22Rv1 (cell line): ENCODE measurements around the gene C14orf180.

Source experiments
- ZFX ChIP-seq: fragments of 450-650 bp; IDR thresholded peaks from 2 replicates; pipeline ENCODE4 v1.6.1; 2017; ENCODE audit warnings: antibody characterized with exemption, borderline replicate concordance
- TF ChIP-seq, protein P1 (sequence below): fragments of 450-650 bp; IDR thresholded peaks from 2 replicates; pipeline ENCODE4 v1.5.1; 2017; ENCODE audit warnings: mild to moderate bottlenecking

DNA sequence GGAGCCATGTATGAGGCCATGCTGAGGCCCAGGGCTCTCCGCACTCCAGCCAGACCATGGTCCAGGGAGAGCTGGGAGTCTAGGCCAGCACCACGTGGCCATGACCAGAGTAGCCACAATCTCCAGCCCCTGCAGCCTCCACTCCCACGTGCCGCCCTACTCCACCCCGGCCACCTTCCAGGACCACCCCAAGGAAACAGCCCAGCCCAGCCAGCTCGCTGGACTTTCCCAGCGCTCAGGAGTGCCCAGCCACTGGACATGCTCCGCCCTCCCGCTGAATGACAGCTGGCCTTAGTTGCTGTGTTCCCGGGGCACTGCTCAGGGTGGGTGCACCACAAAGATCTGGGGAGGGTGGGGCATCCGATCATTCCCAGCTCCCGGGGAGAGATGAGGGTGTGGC, 2.1 kb upstream of the C14orf180 start:
- TF ChIP-seq, protein P1, sequence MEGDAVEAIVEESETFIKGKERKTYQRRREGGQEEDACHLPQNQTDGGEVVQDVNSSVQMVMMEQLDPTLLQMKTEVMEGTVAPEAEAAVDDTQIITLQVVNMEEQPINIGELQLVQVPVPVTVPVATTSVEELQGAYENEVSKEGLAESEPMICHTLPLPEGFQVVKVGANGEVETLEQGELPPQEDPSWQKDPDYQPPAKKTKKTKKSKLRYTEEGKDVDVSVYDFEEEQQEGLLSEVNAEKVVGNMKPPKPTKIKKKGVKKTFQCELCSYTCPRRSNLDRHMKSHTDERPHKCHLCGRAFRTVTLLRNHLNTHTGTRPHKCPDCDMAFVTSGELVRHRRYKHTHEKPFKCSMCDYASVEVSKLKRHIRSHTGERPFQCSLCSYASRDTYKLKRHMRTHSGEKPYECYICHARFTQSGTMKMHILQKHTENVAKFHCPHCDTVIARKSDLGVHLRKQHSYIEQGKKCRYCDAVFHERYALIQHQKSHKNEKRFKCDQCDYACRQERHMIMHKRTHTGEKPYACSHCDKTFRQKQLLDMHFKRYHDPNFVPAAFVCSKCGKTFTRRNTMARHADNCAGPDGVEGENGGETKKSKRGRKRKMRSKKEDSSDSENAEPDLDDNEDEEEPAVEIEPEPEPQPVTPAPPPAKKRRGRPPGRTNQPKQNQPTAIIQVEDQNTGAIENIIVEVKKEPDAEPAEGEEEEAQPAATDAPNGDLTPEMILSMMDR = no peak
- no peak for TF ChIP-seq ZFX
